Measurements from ENCODE around the gene GZMB.

DNA sequence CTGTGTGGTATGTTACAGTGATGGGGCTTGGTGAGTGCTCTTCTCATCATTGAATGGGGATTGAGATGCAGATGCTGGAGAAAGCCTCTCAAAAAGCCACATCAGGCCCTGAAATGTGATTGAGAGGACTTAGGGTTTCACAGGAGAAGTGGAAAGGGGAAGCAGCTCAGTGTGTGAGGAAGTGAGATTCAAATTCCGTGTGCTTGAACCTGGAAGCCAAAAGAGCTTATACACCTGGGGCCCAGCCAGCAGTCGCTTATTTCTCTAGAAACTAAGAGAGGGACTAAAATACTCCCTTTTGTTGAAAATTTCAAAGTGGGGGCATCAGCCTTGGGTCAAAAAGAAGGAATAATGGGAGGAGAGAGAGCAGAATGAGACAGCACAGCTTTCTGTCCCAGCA, 39.1 kb upstream of the GZMB start:
- TF ChIP-seq EZH2 (IDR thresholded peaks at IDR 0.05) (no peak), CTCF (IDR thresholded peaks at IDR 0.05) (no peak), EZH2phosphoT487 (IDR thresholded peaks at IDR 0.05) (no peak)
